ENCODE measurements around the gene CIAPIN1.
A peak's percentile ranks its signal among the peaks of the same experiment; 100 is the strongest.

The CIAPIN1 gene

DNA sequence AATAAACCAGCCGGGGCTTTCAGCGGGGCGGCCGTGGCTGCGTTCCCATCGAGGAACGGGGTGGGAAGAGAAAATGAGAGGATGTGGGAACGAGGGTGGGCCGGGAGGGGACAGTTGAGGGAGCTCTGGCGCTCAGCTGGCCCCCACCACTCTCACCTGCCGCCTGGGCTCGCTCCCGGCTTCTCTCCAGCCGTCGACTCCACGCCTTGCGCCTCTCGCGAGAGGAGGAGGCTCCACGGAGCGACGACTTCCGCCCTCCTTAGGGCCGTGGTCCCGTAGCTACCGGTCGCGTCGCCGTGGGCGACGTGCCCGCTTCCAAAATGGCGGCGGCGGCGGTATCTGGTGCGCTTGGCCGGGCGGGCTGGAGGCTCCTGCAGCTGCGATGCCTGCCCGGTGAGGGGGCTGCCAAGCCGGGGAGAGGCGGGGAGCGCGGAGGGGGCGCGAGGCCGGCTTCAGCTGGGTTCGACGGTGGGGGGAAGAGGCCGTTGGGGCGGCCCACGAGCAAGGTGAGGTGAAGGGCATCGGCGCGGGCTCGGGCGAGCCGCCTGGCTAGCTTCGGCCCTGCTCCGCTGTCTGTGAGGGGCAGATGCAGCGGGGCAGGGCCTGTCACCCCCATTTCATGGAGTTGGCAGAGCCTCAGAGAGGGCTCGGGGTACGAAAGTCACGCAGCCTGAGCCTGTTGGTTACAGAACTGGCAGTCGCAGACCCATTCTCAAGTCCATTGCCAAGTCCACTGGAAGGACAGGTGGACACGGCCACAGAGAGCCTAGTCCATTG lies at the start of gene CIAPIN1, which contains the start of gene COQ9:
Gene CIAPIN1, minus strand, starts transcription at position 200 of the 777 bp plus-strand sequence. CDS start 6,457 bp downstream, outside the sequence.
Gene COQ9, plus strand, starts transcription at position 294 of the 777 bp plus-strand sequence. Its CDS starts 27 bp downstream, at position 321.
- DNase-seq (ENCODE audit: low read depth), result peak; percentile 88

DNA sequence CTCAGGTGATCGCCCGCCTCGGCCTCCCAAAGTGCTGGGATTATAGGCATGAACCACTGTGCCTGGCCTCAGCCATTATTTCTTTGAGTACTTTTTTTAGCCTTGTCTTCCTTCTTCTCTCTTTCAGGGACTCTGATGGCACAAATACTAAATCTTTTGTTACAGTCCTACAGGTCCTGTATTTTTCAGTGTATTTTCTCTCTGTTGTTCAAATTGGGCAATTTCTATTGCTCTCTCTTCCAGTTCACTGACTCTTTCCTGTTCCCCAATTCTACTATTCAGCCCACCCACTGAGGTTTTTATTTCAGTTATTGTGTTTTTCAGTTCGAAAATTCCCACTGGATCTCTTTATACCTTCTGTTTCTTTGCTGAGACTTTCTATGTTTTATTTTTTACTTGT lies 46.6 kb upstream of the CIAPIN1 start:
- DNase-seq (ENCODE audit: low read depth), result no peak

DNA sequence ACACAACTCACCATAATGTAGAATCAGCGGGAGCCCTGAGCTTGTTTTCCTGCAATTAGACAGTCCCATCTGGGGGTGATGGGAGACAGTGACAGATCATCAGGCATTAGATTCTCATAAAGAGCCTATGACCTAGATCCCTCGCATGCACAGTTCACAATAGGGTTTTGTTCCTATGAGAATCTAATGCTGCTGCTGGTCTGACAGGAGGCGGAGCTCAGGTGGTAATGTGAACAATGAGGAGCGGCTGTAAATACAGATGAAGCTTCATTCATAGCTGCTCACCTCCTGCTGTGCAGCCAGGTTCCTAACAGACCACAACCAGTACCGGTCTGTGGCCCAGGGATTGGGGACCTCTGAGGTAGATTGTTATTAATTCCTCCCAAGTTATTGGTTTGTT lies 42.0 kb upstream of the CIAPIN1 start:
- no peak for DNase-seq (ENCODE audit: low read depth)

DNA sequence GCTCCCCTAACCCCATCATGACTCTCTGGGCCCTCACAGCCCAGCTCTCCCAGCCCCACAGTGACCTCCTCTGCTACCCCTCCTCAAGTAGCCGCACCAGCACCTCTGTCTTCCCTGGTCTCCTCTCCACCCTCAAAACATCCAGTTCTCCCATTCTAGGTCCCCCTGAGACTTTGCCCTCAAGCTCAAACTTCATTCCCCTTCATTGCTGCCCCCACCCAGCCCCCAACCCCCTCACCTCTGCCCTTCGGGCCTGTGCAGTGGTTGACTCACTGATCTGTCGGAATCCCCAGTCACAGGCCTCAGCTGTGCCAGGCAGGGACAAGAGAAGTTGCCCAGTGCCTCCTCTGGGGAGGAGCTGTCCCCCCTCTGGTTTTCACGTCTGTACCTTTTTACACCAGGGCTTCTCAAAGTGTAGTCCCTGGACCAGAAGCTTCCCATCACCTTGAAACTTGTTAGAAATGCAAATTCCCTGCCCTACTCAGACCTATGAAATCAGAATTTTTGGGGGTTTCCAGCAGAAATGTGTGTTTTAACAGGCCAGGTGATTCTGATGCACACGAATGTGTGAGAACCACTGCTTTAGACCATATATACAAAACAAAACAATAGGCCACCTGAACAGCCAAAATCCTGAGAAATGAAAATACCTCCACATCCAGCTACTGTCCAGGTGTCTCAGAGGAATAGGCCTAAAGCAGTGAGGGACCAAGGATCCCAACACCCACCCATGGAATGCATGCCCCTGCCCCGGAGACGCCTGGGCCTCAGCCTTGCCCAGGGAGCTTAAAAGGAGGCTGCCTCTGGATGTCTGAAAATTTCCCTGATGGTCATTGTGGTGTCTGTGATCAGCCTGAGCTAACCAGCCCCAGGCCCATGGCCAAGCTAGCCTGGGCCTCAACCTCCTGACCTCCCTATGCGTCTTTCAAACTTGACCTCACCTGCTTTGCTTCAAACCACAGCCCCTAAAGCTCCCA lies 40.0 kb upstream of the CIAPIN1 start:
- DNase-seq (ENCODE audit: low read depth), result no peak

DNA sequence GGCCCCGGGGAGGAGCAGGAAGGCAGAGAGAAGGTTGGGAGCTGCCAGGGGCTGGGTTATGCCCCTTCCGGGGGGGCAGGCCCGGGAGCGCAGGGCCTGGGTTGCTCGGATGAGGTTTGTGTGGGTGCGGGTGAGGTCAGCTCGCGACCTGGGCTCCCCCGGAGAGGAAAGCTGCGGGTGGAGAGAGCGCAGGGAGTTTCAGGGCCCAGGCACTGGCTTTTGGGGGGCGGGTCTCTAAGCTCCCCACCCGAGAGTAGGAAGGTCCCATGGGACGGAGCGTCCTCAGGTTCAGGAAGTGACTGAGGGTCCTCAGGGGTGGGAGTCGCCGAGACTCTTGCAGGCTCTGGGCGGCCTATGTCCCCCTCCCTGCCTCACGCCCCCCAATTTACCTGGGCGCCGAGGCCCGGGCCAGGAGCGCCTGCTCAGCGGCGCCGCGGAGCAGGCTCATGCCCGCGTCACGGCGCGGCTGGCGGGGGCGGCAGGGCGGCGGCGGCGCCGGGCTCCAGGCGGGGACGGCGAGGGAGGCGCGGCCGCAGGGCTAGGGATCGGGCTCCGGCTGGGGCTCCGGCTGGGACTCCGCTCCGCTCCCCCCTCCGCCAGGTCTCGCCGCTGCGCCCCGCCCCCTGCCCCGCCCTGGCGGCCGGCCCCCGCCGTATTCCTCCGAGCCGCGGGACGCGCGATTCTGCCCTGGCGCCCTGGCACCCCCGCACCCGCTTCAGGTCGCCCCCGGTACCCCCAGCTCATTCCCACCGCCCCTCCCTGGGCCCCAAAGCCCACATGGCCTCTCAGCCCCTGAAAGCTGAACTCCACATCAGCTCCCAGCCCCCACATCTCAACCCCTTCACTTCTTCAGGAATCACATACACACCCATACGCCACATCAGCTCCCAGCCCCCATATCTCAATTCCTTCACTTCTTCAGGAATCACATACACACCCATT lies 39.0 kb upstream of the CIAPIN1 start, which contains the start of gene DOK4:
Gene DOK4, minus strand, starts transcription at position 578 of the 942 bp plus-strand sequence. CDS start 6,986 bp downstream, outside the sequence.
- peak; percentile 68 for DNase-seq (ENCODE audit: low read depth)

DNA sequence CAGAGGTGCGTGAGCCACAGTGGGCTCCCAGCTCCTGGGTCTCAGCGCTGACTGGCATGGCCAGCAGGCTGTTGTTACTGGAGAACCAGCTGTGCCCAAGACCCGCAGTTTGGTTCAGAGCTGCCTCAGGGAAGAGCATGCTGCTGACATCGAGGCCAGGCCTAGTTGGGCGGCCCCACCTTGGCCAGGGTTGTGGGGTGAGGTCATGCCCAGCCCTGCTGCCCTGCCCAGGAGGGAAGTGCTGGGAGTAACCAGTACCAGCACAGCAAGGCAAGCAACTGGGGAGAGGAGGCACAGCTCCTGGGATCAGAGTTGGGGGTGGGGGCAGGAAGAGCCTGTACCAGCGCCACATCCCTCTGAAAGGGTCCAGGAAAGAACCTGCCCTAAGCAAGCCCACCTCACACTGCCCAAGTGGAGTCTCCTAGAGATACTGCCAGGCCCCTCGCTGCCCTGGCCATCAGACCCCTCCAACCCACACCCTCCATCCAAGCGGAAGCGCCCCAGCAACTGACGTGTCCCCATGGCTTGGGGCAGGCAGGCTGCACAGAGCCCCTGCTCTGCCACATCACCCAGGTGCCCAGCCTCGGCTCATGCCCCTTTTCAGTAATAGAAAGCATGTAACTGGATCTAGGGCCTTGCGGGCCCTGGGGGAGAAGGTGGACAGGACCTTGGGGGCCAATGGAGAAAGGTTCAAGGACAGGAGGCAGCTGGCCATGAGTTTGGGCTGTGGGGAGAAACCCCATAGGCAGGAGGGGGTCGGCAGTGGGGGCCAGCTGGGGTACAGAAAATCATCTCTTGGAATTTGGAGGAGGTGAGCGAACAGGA lies 38.1 kb upstream of the CIAPIN1 start:
- DNase-seq (ENCODE audit: low read depth), result no peak

DNA sequence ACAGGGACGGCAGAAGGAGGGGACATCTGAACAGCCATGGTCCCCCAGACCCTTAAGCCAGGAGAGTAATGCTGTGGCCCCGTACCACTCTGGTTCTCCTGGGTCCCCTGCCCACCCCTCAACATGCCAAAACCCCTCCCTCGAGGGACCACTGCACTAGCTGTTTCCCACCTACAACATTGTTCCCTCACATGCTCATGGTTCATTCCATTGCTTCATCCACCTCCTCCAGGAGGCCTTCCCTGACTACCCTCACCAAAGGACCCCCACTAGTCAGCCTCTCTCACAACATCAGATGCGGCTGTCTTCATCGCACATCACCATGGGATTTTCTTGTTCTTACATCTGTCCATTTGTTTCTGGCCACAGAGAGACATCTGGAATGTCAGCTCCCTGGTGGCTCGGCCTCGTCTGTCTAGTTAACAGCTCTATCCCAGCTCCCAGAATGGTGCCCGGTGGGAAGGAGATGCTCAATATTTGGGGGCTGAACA lies 37.4 kb upstream of the CIAPIN1 start:
- no peak for DNase-seq (ENCODE audit: low read depth)

DNA sequence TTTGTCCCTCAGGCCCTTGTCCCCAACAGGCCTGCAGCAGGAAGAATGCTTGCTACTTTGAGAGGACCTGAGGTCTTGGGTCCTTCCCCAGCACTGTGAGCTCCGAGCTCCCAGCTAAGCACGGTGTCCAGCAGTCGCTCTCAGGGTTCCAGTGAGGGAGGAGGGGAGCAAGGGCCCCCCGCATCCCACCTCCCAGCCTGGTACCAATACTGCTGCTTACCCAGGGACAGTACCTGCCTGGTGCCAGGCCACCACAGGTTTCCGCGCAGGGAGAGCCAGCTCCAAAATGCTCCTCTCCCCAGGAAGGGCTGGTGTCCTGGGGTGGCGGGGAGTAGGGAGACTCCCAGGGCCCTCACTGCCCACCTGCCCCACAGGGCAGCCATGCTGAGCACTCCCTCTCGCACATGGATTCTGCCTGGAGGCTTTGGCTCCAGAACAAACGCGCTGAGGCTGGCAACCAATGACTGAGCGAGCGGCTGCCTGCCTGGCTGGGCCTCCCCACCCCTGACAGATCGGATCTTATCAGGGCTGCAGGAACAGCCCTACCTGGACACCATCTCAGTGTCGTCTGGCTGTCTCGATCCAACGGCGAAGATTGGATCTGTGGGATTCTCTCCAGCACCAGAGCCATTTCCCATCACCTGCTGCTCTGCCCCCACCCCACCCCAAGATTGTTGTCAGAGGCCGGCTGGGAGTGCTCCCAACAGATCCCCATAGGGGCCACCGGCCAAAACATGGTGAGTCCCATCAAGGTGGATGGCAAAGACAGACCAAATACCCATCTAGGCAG lies 36.7 kb upstream of the CIAPIN1 start:
- no peak for DNase-seq (ENCODE audit: low read depth)

DNA sequence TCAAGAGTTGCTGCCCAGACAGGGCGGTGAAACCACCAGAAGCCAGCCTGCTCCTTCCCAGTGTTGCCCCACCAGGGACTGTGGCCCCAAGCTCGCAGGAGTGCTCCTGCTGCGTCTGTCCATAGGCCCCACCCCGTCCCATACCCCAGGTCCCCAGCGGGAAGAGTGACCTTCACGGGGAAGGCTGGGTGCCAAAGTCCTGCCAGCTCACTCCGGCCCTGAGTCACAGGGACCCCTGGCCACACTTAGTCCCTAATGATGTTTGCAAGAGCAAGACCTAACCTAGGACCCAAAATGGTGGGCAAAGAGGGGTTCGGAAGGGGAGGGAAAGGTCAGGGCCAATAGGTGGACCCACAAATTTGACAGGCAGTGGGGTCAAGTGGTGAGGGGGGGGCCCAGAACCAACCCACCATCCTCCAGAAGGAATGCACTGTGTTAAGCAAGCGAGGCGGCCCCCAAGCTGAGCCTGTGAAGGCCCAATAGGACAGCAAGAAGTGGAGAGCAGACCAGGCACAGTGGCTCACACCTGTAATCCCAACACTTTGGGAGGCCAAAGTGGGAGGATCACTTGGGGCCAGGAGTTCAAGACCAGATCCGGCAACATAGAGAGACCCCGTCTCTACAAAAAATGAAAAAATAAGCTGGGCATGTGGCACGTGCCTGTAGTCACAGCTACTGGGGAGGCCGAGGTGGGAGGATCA lies 35.8 kb upstream of the CIAPIN1 start:
- DNase-seq (ENCODE audit: low read depth), result no peak

DNA sequence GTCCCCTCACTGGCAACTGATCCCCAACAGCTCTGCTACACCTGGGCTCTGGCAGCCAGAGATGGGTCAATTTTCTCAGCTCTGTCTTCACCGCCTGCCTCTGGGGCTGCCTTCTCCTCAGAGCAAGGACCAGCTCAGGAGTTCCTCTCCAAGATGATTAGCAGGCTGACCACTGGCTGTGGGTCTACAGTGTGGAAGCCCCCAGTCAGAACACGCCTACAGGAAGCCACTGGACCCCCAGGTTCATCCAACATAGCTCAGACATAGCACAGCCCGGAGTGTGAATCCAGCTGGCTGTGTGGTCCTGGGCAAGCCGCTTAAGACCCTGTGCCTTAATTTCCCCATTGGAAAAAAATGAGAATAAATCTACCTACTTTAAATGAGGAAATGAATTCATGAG lies 34.2 kb upstream of the CIAPIN1 start:
- no peak for DNase-seq (ENCODE audit: low read depth)

DNA sequence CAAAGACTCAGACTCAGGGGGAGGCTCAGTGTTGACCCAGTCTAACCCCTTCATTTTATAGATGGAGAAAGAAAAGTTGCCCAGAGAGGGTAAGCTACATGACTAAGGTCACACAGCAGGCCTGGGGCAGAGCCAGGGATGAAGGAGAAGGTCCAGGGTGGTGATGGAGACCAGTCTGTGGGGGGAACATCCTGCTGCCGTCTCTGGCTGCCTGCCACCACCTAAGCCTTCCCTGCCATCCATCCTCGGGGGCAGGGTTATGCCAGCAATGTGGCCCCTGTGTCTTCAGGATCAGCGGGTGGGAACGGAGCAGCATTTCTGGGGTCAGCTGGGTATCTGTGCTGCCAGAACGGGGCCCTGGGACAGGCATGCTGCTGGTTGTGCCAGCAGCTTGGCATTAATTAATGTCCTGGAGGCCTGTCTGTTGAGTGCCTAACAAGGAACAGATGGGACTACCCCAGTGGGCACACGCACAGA lies 33.6 kb upstream of the CIAPIN1 start:
- DNase-seq (ENCODE audit: low read depth), result no peak

DNA sequence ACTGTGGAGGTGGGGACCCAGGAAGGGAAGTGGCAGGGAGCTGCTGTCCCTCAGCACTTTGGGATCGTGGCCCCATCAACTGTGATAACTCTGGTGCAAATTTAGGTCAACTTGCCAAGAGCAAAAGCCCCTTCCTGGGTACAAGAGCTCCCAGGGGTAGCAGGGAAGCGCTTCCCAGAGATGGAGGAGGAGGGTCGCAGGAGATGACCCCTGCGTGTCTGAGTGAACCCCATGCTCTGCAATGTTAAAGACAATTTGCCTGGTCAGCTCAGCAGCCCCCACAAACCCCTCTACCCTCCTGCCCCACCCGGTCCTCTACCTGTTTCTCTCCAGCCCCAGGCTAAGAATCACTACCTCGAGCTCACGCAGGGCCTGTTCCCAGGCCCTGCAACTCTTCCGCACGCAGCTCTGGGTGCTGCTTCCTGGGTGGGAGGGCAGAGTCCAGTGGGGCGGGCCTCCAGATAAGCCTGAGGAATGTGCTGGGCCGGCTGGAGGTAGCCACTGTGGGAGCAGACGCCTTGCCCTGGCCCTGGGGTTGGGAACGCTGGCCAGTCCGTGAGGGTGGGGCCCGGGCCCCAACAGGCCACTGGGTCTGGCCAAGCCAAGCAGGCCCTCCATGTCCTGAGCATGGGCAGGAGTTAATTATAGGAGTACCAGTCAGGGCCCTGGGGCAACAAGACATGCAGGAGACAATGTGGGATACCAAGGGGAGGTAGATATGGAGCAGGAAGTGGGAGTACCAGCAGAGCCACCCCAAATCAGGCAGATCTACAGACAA lies 33.0 kb upstream of the CIAPIN1 start:
- DNase-seq (ENCODE audit: low read depth), result no peak

DNA sequence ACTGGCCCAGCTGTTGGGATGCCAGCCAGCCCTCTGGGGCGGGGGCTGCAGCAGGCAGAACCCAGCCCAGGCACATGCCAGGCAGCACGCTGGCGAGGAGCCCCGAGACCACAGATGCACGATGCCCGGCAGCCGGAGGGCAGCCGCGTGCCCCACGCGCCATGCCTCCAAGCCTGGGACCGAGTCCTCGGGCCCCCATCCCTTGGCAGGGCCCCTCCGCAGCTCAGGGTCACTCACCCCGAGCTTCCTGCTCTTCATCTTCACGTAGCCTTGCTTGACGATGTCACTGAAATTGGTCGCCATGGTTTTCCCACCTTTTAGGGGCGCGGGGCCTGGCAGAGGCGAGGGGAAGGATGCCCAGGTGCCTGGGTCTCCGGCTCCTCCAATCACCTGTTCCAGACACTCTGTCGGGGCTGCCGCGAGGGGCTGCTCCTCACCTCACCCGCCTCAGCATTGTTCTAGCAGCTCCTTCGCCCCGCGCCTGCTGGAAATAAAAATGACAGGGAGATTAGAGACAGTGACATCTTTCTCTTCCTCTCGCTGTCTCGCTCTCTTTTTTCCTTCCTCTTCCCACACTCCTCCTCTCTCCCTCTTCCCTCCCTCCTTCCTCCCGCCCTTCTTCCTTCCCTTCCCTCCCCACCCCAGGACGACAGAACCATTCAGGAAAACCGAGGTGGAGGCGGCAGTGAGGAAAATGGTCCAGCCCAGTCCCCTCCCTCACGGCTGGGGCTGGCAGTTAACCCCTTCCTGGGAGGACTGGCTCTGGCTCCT lies 32.2 kb upstream of the CIAPIN1 start:
- no peak for DNase-seq (ENCODE audit: low read depth)

DNA sequence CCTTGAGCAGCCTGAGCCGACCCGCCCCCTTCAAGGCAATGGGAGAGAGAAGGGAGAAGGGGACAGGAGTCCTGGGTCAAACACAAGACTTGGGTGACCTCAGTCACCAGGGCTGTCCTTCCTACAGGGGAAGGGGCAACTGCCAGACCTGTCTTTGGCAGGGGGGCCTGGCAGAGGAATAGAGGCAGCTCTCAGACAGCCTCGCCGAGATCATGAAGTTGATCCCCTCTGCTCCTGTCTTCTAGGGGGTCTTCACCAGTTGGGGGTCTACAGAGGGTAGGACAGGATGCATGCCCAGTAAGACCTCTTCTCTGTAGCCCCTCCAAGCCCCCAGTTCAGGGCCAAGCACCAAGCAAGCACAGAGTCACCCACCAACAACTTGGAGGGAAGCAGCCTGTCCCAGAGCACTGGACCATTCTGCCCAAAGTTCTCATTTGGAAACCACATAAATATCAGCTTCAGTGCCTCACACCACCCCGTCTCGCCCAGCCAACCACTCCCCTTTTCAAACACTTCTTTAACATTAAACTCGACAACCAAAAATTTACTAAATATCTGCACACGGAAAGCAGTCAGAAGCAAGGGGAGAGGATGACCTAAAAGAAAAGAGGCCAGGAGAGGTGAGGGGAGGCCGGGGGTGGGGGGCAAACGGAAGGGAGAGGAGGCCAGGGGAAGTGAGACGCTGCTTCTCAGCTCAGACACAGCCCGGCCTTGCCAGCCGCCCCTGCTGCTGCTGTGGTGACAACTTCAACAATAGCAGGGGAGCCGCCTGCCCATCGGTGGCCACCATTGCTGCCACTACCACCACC lies 31.4 kb upstream of the CIAPIN1 start:
- no peak for DNase-seq (ENCODE audit: low read depth)

DNA sequence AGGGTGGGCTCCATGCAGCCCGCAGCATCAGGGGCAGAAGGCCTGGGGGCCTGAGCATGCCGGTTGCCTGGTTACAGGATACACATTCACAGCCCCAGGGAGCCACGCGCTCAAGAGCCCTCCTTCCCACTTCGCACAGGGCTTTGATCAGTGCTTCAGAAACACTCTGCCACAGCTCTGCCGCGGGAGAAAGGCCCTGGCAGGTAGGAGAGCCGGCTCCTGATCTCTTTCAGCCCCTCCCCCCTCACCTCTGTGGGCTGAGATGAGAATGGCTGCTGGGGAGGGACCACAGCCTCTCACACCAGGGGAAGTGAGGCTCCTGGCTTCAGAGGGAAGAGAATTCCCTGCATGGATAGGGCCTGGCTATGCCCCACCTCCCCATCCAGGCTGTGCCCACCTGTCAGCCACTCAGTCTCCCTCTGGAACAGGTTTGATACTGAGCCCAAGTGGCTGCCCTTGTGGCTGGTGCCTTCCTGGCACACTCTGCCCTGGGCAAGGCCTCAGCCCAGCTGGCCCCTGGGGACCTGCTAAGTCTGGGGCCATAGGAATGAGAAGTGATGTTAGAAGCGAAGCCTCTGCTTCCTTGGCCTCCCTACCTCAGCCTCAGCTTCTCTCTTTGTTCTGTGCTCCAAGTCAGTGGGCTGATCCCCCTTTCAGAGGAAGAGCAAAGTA lies 30.5 kb upstream of the CIAPIN1 start:
- no peak for DNase-seq (ENCODE audit: low read depth)

Data from activated T-helper 1 cell treated with Interleukin-2 at 50 U/mL for 16 hours (primary cell).